ENCODE measurements around the gene PLXNA3.

PLXNA3 gene

DNA sequence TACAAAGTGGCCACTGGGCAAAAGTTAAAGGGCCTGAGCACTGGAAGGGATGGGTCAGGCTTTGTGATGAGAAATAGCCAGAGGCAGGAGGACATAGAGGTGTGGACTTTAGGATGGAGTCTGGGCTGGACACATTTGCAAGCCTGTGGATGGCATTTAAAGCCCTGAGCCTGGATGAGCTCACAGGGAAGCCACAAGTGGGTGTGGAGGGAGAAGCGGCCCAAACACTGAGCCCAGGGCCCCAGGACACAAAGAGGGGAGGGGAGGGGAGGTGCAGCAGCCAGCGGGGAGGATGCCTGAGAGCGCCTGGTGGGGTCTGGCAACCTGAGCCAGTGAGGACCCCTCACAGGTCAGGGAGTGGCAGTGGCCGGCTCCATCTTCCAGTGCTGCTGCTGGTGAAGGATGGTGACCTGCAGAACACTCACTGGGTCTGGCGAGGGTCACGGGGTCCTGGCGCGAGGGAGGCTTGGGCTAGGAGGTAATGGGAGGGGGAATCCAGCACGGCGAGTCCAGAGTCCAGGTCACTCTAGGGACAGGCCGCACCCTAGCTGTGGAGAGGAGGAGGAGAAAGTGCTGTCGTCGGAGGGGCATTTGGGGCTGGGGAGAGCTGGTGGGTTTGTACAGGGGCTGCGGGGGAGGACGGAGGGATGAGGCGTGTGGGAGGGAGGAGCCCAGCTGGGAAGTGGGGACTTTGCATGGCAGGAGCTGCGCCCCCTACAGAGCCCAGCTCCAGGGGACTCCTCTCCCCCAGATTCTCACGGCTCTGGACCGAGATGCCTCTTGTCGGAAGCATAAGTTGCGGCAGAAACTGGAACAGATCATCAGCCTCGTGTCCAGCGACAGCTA is 14.0 kb downstream of the PLXNA3 start:
- peaks cover 8% of the 10 kb centered on the region for H3K36me3 ChIP-seq (ENCODE audit: insufficient read depth, low read length)
- no peak overlapping the region for H3K4me3 ChIP-seq (ENCODE audit: low read depth in 1 of 2, low read length in 2 of 2)
- no peak overlapping the region for H3K9ac ChIP-seq (ENCODE audit: low read length)

DNA sequence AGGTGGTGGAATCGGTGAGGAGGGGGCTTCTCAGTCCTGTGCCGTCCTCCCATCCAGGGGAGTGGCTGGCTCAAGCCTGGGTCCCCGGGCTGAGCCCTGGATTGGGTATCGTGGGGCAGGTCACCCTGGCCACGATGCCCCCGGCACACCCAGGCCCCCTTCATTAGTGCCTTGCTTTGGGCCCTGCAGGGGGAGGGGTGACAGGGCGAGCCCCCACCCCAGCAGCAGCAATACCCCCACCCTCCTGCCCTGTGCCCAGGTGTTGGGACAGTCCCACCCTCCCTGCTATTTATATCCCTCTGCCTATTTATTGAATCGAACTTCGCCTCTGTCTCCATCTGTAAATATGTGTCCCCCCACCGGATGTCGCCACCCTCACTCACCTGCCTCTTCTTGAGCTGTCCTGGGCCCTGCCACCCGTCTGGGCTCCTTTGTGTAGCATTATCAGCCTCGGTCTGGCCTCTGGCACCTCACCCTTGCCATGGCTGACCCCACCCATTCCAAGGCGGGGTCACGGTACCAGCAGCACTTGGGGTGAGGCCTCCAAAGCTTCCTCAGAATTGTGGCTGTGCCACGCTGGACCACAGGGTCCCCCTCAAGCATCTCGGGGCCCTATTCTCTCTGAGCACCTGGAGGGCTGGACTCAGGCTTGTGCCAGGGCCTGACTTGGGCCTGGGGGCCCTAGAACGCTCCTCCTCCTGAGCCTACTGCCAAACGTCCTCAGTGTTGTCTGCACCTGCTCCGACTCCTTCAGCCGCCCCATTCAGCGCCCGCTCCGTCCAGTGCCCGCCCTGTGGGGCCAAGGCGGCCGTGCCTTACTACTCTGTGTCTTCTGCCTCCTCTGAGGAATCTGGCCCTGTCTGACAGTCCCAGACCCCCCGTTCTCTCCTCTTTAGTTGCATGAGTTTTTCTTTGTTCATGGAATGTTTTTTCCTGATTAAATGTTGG is 14.9 kb downstream of the PLXNA3 start:
- no peak overlapping the region for H3K27ac ChIP-seq (ENCODE audit: low read depth, low read length)
- no peaks in the 10 kb centered on the region for H3K4me1 ChIP-seq (ENCODE audit: insufficient read depth, low read length)
- H3K9me3 ChIP-seq (ENCODE audit: low read length) = no peaks in the 10 kb centered on the region
- peaks cover 8% of the 10 kb centered on the region for H3K36me3 ChIP-seq (ENCODE audit: insufficient read depth, low read length)
- H3K27me3 ChIP-seq (ENCODE audit: control insufficient read depth in 1 of 2, insufficient read depth in 2 of 2, low read length in 2 of 2) = no peaks in the 10 kb centered on the region
- H3K4me3 ChIP-seq (ENCODE audit: low read depth in 1 of 2, low read length in 2 of 2) = no peak overlapping the region
- no peak overlapping the region for H3K9ac ChIP-seq (ENCODE audit: low read length)

More for the DNA sequence above, 14.0 kb downstream of the PLXNA3 start:
- Histone ChIP-seq H3K4me1 (ENCODE audit: insufficient read depth, low read length) (no peaks in the 10 kb centered on the region), H3K27me3 (ENCODE audit: control insufficient read depth in 1 of 2, insufficient read depth in 2 of 2, low read length in 2 of 2) (no peaks in the 10 kb centered on the region), H3K9me3 (ENCODE audit: low read length) (no peaks in the 10 kb centered on the region), H3K27ac (ENCODE audit: low read depth, low read length) (no peak overlapping the region)

DNA sequence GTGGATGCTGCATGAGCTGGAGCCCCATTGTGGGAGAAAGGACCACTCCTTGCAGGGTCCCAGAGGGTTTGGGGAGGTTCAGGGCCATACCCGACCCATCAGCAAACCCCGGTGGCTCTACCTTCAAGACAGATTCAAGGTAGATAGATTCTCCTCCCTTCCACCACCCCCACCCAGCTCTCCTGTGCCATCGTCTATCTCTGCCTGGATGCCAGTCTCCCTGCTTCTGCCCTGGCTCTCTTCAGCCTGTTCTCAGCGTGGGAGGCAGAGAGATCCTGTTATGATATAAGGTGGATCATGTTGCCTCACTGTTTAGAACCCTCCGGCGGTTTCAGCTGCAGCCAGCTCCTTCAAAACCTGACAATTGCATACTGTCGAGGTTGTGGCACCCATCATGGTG is 15.6 kb downstream of the PLXNA3 start:
- H3K36me3 ChIP-seq (ENCODE audit: insufficient read depth, low read length) = peaks cover 6% of the 10 kb centered on the region
- no peak overlapping the region for H3K9ac ChIP-seq (ENCODE audit: low read length)
- H3K4me1 ChIP-seq (ENCODE audit: insufficient read depth, low read length) = no peaks in the 10 kb centered on the region
- no peaks in the 10 kb centered on the region for H3K9me3 ChIP-seq (ENCODE audit: low read length)
- H3K27me3 ChIP-seq (ENCODE audit: control insufficient read depth in 1 of 2, insufficient read depth in 2 of 2, low read length in 2 of 2) = peaks cover 0 to under 1% of the 10 kb centered on the region in 2 donors
- H3K27ac ChIP-seq (ENCODE audit: low read depth, low read length) = no peak overlapping the region
- no peak overlapping the region for H3K4me3 ChIP-seq (ENCODE audit: low read depth in 1 of 2, low read length in 2 of 2)

DNA sequence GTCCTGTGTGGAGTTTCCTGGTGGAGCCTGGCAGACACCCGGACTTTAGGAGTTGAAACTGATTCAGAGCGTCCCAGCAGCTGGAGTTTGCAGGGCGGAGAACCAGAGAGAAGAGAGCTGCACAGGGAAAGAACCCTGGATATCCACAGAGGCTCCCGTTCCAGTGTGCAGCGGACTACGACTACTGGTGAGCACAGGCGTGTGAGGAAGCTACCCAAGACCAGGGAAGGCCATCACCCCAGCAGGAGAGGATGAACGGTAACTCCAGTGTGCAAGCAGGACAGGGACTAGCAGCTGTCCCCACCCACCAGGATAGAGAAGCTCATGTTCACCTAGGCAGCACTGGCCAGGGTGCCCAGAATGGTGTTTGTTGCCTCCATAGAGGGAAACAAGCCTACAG is 18.7 kb downstream of the PLXNA3 start:
- no peaks in the 10 kb centered on the region for H3K36me3 ChIP-seq (ENCODE audit: insufficient read depth, low read length)
- H3K4me1 ChIP-seq (ENCODE audit: insufficient read depth, low read length) = no peaks in the 10 kb centered on the region
- no peak overlapping the region for H3K4me3 ChIP-seq (ENCODE audit: low read depth in 1 of 2, low read length in 2 of 2)
- peaks cover 0 to 5% of the 10 kb centered on the region in 2 donors for H3K27me3 ChIP-seq (ENCODE audit: control insufficient read depth in 1 of 2, insufficient read depth in 2 of 2, low read length in 2 of 2)
- H3K9ac ChIP-seq (ENCODE audit: low read length) = no peak overlapping the region
- no peak overlapping the region for H3K27ac ChIP-seq (ENCODE audit: low read depth, low read length)
- H3K9me3 ChIP-seq (ENCODE audit: low read length) = no peaks in the 10 kb centered on the region

DNA sequence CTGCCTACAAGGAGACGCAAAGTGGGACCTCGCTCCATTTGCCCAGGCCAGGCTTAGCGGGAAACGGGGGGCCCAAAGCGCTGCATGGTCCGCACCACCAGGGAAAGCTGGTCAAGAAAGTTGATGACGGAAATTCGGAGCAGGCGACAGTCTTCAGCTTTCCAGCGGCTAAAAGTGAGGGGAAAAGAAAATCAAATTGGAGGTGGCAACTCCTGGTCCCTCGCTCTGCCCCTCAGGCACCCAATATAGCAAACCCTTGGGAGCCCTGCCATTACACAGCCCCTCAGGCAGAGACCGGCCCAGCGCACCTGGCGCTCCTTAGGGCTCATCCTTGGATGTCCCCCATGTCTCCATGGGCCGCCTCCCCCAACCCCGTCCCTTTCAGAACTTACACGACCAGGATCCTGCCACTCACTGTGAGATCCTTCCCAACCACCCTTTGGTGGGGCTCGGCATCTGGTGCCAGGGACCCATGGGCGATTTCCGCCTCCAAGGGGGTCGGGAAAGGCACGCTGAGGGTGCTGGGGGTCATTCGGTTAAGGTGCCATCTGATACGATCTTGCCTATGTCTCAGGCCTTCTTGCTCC is 19.9 kb downstream of the PLXNA3 start:
- peaks cover 0 to 5% of the 10 kb centered on the region in 2 donors for H3K27me3 ChIP-seq (ENCODE audit: control insufficient read depth in 1 of 2, insufficient read depth in 2 of 2, low read length in 2 of 2)
- no peak overlapping the region for H3K9ac ChIP-seq (ENCODE audit: low read length)
- H3K4me3 ChIP-seq (ENCODE audit: low read depth in 1 of 2, low read length in 2 of 2) = peak overlapping the region; percentile 36 to 41
- no peaks in the 10 kb centered on the region for H3K36me3 ChIP-seq (ENCODE audit: insufficient read depth, low read length)
- H3K27ac ChIP-seq (ENCODE audit: low read depth, low read length) = peak overlapping the region; percentile 73
- no peaks in the 10 kb centered on the region for H3K4me1 ChIP-seq (ENCODE audit: insufficient read depth, low read length)
- H3K9me3 ChIP-seq (ENCODE audit: low read length) = no peaks in the 10 kb centered on the region

DNA sequence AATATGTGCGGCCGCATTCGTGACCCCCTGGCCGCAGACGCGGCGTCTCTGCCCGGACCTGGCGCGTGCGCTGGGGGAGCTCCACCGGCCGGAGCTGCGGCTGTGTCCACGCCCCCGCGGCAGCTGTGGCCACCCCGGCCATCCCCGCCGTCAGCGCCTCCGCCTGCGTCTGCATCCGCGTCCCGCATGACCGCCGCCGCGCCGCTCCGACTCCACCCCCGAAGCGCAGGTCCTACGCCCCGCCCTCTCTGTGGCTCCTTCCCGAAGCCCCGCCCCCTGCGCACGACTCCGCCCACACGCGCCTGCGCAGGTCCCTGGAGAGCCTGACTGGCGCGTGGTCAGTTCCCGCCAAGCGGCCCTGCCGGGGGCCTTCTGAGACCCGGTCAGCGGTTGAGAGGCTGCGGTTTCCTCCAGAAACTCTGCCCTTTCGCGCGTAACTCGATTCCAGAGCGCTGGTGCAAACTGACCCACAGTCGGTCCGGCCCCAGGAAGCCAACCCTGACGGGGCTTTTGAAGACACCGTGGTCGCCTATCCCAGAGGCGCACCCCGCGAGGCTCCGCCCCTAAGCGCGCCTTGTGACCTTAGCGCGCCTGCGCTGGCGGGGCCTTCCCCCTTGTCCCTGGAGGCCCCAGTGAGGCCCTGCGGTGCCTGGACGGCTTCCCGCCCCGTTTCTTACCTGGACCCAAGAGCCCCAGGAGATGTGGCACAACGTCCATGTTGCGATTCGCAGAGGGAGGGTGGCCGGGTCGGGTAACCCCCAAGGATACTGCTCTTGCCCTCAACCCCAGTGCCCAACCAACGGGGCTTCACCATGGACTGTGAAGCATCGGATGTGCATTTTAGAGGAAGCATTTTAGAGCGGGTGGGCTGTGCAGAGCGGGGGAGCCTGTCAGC is 20.9 kb downstream of the PLXNA3 start, which contains the start of gene LAGE3:
Gene LAGE3 (minus strand): TSS at position 554 of the 895 bp plus-strand sequence. CDS start 366 bp downstream, at position 188.
- Histone ChIP-seq H3K4me3 (ENCODE audit: low read depth in 1 of 2, low read length in 2 of 2) (peak within 1 kb of the TSS; percentile 36 to 53), H3K9me3 (ENCODE audit: low read length) (no peaks in the 10 kb centered on the region), H3K27ac (ENCODE audit: low read depth, low read length) (peak within 1 kb of the TSS; percentile 80), H3K36me3 (ENCODE audit: insufficient read depth, low read length) (peaks cover under 1% of the 10 kb centered on the region), H3K9ac (ENCODE audit: low read length) (no peak within 1 kb of the TSS), H3K27me3 (ENCODE audit: control insufficient read depth in 1 of 2, insufficient read depth in 2 of 2, low read length in 2 of 2) (peaks cover 0 to 5% of the 10 kb centered on the region in 2 donors), H3K4me1 (ENCODE audit: insufficient read depth, low read length) (no peaks in the 10 kb centered on the region)

DNA sequence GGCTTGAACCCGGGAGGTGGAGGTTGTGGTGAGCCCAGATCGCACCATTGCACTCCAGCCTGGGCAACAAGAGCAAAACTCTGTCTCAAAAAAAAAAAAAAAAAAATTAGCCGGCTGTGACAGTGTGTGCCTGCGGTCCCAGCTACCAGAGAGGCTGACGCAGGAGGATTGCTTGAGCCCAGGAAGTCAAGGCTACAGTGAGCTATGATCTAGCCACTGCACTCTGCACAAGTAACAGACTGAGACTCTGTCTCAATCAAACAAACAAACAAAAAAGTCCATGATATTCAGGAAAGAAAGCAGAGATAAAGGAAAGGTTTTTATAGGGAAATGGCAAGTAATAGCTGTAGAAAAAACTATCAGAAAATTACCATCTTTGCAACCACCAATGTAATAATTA is 23.1 kb downstream of the PLXNA3 start:
- H3K9me3 ChIP-seq (ENCODE audit: low read length) = no peaks in the 10 kb centered on the region
- H3K36me3 ChIP-seq (ENCODE audit: insufficient read depth, low read length) = peaks cover 15% of the 10 kb centered on the region
- H3K4me3 ChIP-seq (ENCODE audit: low read depth in 1 of 2, low read length in 2 of 2) = no peak overlapping the region
- H3K4me1 ChIP-seq (ENCODE audit: insufficient read depth, low read length) = peaks cover 10% of the 10 kb centered on the region
- H3K9ac ChIP-seq (ENCODE audit: low read length) = no peak overlapping the region
- peaks cover 0 to 5% of the 10 kb centered on the region in 2 donors for H3K27me3 ChIP-seq (ENCODE audit: control insufficient read depth in 1 of 2, insufficient read depth in 2 of 2, low read length in 2 of 2)
- no peak overlapping the region for H3K27ac ChIP-seq (ENCODE audit: low read depth, low read length)

DNA sequence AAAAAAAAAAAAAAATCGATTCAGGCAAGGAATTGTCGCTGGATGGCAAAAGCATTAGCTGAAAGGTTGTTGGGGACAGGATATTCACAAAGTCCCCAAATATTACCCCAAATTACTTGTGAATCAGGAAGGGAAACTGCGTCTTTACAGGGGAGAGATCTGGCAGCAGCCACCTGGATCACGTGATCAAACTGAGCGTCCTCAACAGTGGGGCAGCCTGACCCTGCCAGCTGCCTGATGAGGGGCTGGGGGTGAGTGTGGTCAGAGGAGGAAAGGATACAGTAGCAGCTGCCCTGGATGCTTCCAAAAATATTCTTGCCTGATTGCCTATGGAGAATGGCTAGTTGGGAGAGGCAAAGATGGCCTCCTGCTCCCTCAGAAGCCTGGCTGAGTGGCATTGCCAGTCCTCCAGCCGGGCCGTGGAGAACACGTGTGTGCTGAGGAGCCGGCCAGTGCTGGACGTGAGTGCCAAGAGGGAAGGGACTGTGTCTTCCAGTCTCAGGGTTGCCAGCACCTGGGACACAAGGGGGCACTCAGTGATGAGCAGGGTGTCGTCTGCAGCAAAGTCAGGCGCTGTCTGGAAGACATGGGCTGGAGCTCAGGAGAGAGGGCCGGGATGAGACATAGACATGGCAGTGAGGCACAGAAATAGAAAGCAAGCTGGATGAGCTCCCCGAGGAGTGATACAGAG is 24.0 kb downstream of the PLXNA3 start:
- H3K36me3 ChIP-seq (ENCODE audit: insufficient read depth, low read length) = peaks cover 15% of the 10 kb centered on the region
- no peak overlapping the region for H3K9ac ChIP-seq (ENCODE audit: low read length)
- H3K9me3 ChIP-seq (ENCODE audit: low read length) = no peaks in the 10 kb centered on the region
- H3K4me3 ChIP-seq (ENCODE audit: low read depth in 1 of 2, low read length in 2 of 2) = no peak overlapping the region
- H3K4me1 ChIP-seq (ENCODE audit: insufficient read depth, low read length) = peaks cover 10% of the 10 kb centered on the region
- H3K27me3 ChIP-seq (ENCODE audit: control insufficient read depth in 1 of 2, insufficient read depth in 2 of 2, low read length in 2 of 2) = peaks cover 0 to 5% of the 10 kb centered on the region in 2 donors
- no peak overlapping the region for H3K27ac ChIP-seq (ENCODE audit: low read depth, low read length)

DNA sequence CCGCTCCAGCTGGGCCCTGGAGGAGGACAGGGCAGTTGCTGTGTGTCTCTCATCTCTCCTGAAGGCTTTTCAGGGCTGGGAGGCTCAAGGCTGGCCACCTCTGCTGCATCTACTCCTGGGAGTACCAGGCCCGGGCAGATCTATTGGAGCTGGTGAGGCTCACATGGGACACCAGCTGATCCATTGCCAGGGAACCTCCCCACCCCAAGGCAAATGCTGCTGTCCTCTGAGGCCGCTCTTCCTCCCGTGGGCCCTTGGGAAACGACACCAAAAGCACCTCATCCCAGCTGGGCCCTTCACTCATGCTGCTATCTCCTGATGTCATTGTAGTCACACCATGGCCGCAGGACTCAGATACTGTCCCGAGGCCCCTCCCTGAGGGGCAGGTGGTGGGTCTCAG is 24.7 kb downstream of the PLXNA3 start:
- Histone ChIP-seq H3K9me3 (ENCODE audit: low read length) (no peaks in the 10 kb centered on the region), H3K4me1 (ENCODE audit: insufficient read depth, low read length) (peaks cover 10% of the 10 kb centered on the region), H3K36me3 (ENCODE audit: insufficient read depth, low read length) (peaks cover 15% of the 10 kb centered on the region), H3K27ac (ENCODE audit: low read depth, low read length) (no peak overlapping the region), H3K4me3 (ENCODE audit: low read depth in 1 of 2, low read length in 2 of 2) (no peak overlapping the region), H3K9ac (ENCODE audit: low read length) (no peak overlapping the region), H3K27me3 (ENCODE audit: control insufficient read depth in 1 of 2, insufficient read depth in 2 of 2, low read length in 2 of 2) (peaks cover 0 to 5% of the 10 kb centered on the region in 2 donors)

DNA sequence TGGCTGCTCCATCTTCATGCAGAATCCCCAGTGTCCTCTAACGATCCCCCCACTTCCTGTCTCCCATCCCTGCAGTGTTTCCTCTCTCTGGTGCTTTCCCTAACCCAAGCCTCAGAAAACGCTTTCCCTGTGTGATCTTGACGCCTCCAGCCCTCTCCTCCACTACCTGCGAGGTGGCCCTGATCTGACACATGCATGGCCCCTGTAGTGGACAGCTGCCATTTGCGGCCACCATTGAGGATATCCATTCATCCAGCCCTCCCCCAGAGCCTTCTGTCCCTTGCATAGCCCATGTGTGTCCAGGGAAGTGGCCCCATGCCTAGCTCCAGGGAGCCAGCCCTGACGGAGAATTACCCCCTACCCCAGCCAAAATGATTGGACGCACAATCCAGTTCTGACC is 25.2 kb downstream of the PLXNA3 start:
- H3K27ac ChIP-seq (ENCODE audit: low read depth, low read length) = no peak overlapping the region
- H3K9me3 ChIP-seq (ENCODE audit: low read length) = no peaks in the 10 kb centered on the region
- no peak overlapping the region for H3K9ac ChIP-seq (ENCODE audit: low read length)
- peaks cover 20% of the 10 kb centered on the region for H3K36me3 ChIP-seq (ENCODE audit: insufficient read depth, low read length)
- peaks cover 10% of the 10 kb centered on the region for H3K4me1 ChIP-seq (ENCODE audit: insufficient read depth, low read length)
- peaks cover 0 to 5% of the 10 kb centered on the region in 2 donors for H3K27me3 ChIP-seq (ENCODE audit: control insufficient read depth in 1 of 2, insufficient read depth in 2 of 2, low read length in 2 of 2)
- H3K4me3 ChIP-seq (ENCODE audit: low read depth in 1 of 2, low read length in 2 of 2) = no peak overlapping the region
